Thyroid gland (tissue), 4 donors: Measurements from ENCODE around the gene RAP1A.

Source experiments
- POLR2A ChIP-seq, 2 donors: fragments of 450-650 bp; IDR thresholded peaks; one replicate each; pipeline ENCODE4 v1.6.1; 2017; ENCODE audit warnings: antibody characterized with exemption in 2 of 2, mild to moderate bottlenecking in 2 of 2, moderate library complexity in 1 of 2
- TF ChIP-seq, protein P1 (sequence below), 6 experiments: fragments of 200-600 bp in 3 of 6; fragments of 450-650 bp in 3 of 6; sonication (generic) in 3 of 6; IDR thresholded peaks; one replicate each; pipeline ENCODE4 v1.5.1; 2016 to 2019; ENCODE audit warnings: antibody characterized with exemption in 6 of 6, mild to moderate bottlenecking in 2 of 6, inconsistent platforms in 1 of 6, moderate library complexity in 1 of 6

DNA sequence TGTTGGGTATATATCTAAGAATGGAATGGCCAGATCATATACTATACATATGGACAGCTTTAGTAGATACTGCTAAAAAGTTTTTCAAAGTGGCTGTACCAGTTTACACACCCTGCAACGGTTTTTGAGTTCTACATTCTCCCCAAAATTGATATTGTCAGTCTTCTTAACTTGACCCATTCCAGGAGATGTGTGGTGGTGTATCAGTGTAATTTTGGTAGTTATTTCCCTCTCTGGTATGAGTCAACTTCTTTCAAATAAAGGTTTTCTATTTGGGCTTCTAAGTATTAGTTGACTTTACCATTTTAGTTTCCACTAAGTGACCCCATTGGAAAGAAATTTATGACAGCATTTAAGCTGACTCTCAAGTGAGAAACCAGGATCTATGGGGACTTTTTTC is 90.4 kb downstream of the RAP1A start:
- TF ChIP-seq, protein P1, sequence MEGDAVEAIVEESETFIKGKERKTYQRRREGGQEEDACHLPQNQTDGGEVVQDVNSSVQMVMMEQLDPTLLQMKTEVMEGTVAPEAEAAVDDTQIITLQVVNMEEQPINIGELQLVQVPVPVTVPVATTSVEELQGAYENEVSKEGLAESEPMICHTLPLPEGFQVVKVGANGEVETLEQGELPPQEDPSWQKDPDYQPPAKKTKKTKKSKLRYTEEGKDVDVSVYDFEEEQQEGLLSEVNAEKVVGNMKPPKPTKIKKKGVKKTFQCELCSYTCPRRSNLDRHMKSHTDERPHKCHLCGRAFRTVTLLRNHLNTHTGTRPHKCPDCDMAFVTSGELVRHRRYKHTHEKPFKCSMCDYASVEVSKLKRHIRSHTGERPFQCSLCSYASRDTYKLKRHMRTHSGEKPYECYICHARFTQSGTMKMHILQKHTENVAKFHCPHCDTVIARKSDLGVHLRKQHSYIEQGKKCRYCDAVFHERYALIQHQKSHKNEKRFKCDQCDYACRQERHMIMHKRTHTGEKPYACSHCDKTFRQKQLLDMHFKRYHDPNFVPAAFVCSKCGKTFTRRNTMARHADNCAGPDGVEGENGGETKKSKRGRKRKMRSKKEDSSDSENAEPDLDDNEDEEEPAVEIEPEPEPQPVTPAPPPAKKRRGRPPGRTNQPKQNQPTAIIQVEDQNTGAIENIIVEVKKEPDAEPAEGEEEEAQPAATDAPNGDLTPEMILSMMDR (IDR thresholded peaks at IDR 0.05): no peak
- no peak for TF ChIP-seq POLR2A (IDR thresholded peaks at IDR 0.05)
